C4-2B (cell line): ENCODE results near the gene PAMR1.

Experiments used
- H3K27ac ChIP-seq: fragments of 450-650 bp; 2 replicates; pipeline ENCODE4 v1.5.1; 2017
- ZFX ChIP-seq: fragments of 450-650 bp; IDR thresholded peaks from 2 replicates; pipeline ENCODE4 v1.6.1; 2017
- TF ChIP-seq, protein P1 (sequence below): fragments of 450-650 bp; conservative IDR thresholded peaks from 2 replicates; pipeline ENCODE4 v1.5.1; 2017; ENCODE audit warnings: mild to moderate bottlenecking

Gene PAMR1

DNA sequence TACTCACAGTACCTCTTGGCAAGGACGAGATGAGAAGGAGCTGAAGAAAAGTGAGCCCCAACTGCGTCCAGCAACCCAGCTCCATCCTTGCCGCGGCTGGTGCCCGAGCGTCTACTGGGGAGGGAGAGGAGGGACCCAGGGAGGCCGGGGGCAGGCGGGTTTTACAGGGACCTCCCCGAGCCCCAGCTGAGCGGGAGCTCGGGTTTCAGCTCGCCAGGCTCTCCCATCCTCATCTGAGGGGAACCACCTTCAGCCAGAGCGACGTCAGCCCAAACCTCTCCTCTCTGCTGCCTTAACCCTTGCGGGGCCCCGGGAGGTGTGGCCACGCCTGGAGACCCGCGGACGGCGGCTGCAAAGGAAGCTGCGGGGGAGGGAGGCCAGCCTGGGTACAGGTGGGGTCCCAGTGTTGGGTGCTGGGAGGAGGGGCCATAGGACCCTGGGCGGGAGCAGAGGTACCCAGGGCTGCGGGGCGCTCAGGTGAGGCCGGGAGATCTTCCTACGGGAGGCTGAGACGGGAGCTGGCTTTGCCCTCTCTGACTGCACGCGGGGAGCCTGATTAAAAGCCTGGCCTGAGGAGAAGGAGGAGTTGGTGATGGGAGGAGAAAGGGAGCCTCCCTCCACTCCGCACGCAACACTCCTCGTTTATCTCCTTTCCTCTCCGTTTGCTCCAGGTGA, at the start of gene PAMR1:
TSS of gene PAMR1 (minus strand) at position 116 of the 675 bp plus-strand sequence. CDS start at position 85, 31 bp downstream.
- H3K27ac ChIP-seq, result no peak within 1 kb of the TSS
- TF ChIP-seq, protein P1, sequence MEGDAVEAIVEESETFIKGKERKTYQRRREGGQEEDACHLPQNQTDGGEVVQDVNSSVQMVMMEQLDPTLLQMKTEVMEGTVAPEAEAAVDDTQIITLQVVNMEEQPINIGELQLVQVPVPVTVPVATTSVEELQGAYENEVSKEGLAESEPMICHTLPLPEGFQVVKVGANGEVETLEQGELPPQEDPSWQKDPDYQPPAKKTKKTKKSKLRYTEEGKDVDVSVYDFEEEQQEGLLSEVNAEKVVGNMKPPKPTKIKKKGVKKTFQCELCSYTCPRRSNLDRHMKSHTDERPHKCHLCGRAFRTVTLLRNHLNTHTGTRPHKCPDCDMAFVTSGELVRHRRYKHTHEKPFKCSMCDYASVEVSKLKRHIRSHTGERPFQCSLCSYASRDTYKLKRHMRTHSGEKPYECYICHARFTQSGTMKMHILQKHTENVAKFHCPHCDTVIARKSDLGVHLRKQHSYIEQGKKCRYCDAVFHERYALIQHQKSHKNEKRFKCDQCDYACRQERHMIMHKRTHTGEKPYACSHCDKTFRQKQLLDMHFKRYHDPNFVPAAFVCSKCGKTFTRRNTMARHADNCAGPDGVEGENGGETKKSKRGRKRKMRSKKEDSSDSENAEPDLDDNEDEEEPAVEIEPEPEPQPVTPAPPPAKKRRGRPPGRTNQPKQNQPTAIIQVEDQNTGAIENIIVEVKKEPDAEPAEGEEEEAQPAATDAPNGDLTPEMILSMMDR, result no peak
- no peak for TF ChIP-seq ZFX

- no peak overlapping the region for H3K27ac ChIP-seq
- no peak for TF ChIP-seq ZFX
- TF ChIP-seq, protein P1, result no peak
Observed at GRCh38 chr11:35571696-35572095, 46.3 kb upstream of the PAMR1 start.

DNA sequence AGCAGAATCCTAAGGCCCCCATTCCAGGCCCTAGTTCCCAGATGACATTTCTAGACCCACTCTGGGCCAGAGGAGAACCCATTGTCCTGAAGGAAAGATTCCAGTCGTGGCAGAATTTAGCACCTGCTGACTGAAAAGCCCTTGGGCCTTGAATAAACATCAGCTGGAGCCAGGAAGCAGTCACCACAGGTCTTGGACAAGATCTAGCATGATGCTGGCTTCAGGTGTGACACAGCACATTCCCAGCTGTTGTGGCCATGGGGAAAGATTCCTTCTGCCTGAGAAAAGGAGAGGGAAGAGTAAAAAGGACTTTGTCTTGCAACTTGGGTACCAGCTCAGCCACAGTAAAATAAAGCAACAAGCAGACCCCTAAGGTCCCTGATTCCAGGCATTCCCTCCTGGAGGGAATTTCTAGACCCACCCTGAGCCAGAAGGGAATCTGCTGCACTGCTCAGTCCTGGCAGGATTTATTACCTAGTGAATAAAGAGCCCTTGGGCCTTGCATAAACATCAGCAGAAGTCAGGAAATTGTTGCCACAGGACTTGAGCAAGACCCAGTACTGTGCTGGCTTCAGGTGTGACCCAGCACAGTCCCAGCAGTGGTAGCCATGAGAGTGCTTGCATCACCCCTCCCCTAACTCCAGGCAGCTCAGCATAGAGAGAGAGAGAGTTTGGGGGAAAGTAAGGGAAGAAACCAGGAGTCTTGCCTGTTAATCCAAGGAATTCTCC, 42.5 kb upstream of the PAMR1 start:
- H3K27ac ChIP-seq, result no peak overlapping the region
- no peak for TF ChIP-seq ZFX
- TF ChIP-seq, protein P1, result no peak

DNA sequence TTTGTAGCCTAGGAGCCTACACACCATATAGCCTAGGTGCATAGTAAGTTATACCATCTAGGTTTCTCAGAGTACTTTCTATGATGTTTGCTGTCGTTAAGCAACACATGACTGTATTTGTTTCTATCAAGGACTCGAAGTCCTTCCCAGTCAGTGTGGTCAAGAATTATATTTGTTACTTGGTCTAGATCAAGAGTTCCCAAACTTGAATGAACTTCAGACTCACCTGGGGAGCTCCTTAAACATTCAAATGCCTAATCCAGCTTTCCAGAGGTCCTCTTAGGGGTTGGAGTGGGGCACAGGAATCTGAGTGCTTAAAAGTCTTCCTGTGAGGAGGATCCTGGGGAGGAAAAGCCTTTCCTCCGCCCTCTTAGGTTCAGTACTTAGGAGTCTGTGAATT, 41.5 kb upstream of the PAMR1 start:
- no peak overlapping the region for H3K27ac ChIP-seq
- no peak for TF ChIP-seq ZFX
- TF ChIP-seq, protein P1, result no peak

GRCh38 chr11:35566181-35566580, 40.8 kb upstream of the PAMR1 start:
- no peak for TF ChIP-seq ZFX
- TF ChIP-seq, protein P1, result no peak
- H3K27ac ChIP-seq, result no peak overlapping the region

GRCh38 chr11:35564245-35564595, 38.8 kb upstream of the PAMR1 start:
- no peak overlapping the region for H3K27ac ChIP-seq
- TF ChIP-seq, protein P1, result no peak
- TF ChIP-seq ZFX, result no peak

- no peak overlapping the region for H3K27ac ChIP-seq
- TF ChIP-seq, protein P1, result no peak
- TF ChIP-seq ZFX, result no peak
Observed at GRCh38 chr11:35563484-35564244, 38.2 kb upstream of the PAMR1 start.
